GM18861 (cell line): ENCODE data around the gene CRIP3.
"Not testable (repeated sequence)": the region's sequence is repeated elsewhere in the genome, so short reads cannot be mapped to it uniquely, and the experiment has no call there.

ENCODE experiments used
- ATAC-seq: cut with Tn5 transposase; IDR thresholded peaks from one replicate; pipeline ENCODE4 v1.9.1; 2021; ENCODE audit not compliant: unreplicated experiment

CRIP3 gene, protein sequence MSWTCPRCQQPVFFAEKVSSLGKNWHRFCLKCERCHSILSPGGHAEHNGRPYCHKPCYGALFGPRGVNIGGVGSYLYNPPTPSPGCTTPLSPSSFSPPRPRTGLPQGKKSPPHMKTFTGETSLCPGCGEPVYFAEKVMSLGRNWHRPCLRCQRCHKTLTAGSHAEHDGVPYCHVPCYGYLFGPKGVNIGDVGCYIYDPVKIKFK

DNA sequence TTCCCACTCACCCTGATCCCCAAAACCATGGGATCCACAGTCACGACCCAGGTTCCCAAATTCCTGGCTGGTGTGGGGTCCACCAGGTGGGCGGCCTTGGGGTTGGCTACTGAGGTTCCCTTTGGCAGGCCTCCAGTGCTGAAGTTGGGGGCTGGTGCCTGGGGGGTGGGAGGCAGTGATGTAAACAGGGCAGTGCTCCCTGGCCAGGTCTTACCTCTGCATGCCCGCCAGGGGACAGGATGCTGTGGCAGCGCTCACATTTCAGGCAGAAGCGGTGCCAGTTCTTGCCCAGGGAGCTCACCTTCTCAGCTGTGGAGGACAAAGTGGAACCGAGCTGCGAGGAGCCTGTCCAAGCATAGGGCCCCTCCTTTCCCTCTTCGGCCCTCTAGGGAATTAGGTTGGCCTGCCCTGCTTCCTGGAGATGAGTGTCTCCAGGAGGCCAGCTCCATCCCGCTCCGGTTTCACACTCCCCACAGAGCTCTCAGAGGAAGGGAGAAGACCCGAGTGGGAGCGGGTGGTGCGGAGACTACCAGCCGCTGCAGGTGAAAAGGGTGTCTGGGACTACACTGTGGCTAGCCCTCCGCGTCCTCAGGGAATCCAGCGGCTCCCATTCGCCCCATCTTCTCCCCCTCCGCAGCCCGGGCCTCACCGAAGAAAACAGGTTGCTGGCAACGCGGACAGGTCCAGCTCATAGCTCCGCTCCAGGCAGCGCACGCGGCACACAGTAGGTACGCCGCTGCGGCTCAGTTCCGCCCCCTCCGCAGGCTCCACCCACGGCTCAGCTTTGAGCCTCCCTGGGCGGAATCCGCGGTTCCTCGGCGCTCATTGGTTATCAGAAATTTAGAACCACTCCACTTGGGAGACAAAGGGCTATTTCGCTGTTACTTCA is at the start of gene CRIP3:
TSS of gene CRIP3 (minus strand) at position 726 of the 889 bp plus-strand sequence. CDS start at position 692, 34 bp downstream.
- ATAC-seq = no peak

DNA sequence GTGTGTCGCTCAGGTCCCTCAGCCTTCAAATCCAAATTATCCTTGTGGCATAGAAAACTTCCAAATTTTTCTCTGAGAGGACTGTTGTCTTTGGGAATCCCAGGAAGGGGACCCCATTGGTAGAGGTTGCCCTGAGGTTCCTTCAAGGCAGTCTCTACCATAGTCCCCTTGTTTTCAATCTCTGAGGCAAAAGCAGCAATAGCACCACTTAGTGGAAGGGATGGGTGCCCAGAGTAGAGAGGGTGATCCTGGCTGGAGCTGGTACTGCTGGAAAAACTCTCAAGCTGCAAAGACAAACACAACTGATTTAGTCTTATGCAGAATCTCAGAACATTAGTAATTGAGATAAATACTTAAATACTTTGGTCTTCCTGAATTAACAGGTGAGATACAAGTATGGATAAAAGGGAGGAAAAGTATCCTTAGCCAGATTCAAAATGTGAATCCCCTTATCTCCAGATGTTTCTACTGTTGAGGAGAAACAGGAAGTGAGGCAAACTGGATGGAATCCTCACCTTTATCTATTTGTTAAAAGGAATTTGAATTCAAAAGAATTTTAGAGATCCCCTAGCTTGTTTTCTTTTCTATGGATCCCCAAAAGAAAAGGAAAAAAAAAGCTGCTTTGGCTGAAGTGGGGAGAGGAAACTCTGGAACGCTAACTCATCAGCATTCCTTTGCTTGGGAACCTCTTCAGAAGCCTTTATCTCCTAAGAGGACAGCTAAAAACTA is 47.4 kb upstream of the CRIP3 start:
- no peak for ATAC-seq

DNA sequence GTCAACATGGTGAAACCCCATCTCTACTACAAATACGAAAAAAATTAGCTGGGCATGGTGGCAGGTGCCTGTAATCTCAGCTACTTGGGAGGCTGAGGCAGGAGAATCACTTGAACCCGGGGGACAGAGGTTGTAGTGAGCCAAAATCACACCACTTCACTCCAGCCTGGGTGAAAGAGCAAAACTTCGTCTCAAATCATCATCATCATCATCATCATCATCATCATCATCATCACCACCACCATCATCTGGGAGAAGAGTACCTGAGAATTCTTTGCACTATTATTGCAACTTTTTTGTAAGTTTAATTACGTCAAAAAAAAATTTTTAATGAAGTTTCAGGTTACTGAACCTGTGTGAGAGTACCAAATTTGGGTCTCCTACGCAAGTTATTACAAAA is 43.3 kb upstream of the CRIP3 start:
- ATAC-seq = not testable (repeated sequence)

DNA sequence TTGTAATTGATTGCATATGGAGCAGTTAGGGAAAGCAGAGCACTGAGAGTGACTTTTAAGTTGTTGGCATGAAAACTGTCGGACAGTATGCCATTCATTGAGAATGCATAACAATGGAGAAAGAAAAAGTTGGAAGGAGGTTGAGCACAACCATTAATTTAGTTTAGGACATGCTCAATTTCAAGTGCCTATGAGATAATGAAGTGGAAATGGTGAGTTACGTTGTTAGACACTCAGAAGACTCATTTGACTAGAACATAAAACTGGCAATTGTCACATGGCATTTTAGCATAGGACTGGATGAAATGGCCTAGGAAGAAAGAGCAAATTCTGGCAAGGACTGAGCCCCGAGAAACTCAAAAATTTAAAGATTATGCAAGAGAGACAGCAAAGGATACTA is 38.8 kb upstream of the CRIP3 start:
- ATAC-seq = no peak

DNA sequence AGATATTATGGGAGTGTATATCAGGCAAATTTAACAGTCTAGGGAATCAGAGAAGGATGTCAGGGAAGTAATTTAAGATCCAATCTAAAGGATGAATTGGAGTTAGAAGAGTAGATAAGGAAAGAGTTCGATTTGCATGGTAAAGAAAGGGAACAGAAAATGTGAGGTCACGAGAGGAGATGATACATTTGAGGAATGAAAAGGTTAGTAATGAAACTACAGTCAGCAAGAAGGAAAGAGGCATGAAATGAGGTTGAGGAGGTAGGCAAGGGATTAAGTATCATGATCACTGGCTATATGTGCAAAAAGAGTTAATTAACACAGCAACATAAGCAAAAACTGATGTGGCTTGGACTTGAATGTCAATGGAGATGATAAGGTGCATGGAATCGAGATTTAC is 38.4 kb upstream of the CRIP3 start:
- no peak for ATAC-seq

DNA sequence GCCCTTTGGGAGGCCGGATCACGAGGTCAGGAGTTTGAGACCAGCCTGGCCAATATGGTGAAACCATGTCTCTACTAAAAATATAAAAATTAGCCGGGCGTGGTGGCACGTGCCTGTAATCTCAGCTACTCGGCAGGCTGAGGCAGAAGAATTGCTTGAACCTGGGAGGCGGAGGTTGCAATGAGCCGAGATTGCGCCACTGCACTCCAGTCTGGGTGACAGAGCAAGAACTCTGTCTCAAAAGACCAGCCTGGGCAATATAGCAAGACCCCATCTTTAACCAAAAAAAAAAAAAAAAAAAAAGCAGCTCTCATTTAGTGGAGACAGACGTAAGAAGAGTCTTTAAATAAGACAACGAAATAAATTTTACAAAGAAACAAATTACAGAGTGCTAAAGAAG is 37.6 kb upstream of the CRIP3 start:
- not testable (repeated sequence) for ATAC-seq

DNA sequence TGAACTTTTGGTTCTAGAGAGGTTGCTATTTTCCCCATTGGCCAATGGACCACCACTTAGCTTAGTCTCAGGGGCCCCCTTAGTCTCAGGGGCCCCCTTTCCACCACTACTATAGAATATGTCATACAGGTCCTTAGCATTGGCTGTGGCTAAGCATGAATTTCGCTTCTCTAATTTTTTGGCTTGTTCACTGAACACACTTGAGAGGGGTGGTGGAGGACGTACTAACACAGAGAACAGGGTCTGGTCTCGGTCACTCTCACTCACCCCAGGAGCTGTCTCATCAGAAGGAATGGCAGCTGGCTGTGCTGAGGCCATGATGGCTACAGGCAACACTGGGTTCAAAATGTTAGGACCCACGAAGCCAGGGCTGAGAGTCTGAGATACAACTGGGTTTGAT is 30.5 kb upstream of the CRIP3 start:
- ATAC-seq = peak; percentile 66

DNA sequence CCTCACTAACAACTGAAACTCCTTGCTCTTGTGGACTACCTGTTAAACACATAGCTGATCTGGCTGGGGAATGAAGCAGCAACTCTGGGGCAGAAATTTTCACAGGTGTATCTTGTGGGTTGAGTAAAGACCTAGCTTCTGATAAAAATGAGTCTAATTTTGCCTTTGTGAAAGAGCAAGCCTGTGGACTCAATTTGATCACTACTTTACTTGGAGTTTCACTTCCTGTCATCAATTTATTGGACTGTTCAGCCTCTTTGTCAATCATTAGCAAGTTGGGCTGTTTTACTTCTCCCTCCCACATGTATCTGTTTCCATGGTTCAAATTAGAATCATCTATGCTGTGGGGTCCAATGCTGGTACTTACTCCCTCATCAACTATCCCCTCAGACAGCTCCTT is 29.6 kb upstream of the CRIP3 start:
- ATAC-seq = peak; percentile 48

DNA sequence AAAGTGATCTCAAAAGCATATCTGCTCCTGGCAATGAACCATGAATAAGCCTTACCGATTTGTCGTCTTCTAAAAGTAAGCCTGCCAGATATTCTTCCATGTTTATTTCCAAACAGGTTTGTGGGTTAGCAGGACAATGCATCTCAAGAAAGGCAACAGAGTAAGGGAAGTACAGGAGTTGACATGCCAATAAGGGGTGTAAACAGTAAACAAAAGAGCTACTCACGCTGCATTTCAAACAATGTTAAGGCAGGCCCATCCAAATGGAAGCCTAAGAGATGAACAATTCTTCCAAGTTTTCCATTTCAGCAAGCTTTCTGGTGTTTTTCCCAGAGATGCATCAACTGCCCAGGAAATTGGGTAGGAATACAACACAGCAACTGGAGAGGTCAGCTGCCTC is 27.8 kb upstream of the CRIP3 start:
- ATAC-seq = no peak

DNA sequence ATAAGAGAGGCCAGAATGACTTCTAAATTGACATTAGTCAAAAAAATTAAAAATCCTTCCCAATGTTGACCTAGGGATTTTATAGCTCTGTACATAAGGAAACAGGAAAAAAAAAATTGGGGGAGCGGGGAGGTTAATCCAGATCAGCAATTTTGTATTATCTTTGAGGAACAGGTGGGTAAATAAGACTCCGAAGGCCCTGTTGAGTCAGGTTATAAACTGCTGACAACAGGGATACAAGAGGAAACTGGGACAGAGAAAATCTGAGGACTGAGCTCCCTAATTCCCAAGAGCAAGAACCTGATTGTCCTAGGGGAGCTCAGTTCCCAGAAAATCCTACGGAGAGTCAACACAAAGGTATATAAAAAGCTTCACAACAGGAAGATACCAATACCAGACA is 26.8 kb upstream of the CRIP3 start:
- ATAC-seq = no peak

DNA sequence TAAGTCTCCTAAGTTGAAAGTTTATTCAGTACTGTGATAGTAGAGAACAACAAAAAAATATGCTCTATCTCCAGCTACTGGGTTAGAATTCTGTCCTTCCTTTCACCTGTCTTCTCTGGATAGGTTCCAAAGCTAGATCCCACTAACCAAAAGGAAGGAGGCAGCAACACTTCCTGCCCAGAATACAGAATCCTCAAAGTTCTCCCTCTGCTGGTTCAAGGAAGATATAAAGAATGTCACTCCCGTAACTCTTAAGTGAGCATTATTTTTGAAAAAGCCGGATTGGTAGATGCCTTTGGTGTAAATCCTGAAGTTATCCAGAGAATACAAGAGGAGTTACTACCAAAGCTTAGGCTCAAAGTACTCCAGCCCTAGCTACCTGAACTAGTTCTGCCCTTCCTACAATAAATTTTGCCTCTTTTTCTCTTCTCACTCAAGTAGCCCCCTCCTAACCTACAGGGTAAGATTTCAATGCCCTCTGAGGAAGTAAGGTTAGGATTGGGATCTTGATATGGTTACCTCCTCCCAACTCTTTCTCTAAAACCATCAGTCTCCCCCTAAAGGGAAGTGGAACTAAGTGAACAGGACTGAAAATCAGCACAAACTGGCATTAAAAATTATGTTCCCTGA is 26.0 kb upstream of the CRIP3 start:
- ATAC-seq = no peak

DNA sequence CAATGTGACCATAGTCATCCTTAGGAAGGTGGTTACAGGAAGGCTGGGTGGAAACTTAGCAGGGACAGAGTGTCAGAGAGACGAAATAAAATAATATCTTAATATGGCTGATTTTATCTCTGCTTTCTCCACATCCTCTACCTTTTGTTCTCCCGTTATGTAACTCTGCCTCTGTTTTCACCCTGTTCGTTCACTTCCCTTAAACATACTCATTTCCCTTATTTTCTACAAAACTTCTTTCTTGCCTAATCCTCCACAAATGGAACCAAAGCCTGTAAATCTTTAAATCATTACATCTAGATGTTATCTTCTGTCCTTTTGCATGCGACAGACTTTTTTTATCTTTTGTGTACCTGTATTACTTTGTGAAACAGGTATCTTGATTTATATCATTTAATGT is 23.3 kb upstream of the CRIP3 start:
- no peak for ATAC-seq

DNA sequence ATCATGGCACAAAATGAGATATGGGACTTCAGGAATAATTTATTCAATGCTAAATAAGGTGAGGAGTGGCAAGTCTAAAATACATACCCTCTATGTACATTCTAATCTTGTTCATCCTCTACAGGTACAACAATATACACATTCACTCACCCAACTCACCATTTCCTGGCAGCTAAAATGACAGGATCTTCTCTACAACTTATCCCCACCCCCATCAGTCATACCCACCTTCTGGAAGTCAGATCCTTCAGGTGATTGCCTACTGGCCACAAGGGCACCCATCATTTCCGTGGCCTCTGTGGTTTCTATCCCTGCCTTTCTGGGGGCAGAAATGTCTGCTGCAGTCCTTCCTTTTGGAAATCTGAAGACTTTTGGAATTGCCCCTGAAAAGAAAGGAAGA is 22.8 kb upstream of the CRIP3 start:
- ATAC-seq = no peak

DNA sequence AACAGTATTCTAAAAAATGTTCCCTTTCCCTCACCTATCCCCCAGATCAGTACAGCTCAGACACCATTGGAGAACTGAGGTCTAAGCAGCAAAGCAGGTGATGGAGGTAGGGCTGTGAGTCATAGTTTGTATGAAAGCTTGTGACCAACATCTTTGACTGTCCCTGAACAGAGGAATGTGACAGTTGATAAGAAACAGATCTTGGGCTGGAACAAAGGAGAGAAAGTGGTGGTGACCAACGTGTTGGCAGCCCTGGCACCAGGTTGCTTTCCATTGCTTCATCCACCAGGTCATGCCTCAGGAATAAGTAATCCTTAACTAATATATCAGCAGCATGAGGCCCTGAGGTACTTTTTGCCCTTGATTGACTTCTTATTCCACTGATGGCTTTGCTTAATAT is 19.9 kb upstream of the CRIP3 start:
- ATAC-seq = no peak

DNA sequence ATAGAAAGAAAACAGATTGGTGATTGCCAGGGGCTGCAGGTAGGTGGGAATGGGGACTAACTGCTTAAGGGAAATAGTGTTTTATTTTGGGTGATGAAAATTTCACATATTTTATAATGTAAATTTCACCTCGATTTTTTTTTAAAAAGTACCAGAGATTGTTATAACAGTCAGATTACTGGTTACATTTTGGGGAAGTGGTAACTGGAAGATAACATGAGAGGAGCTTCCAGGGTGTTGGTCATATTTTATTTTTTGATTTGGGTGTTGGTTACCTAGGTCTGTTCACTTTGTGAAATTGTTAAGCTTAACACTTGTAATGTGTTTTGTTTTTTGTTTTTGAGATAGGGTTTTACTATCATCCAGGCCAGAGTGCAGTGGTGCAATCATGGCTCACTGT is 17.2 kb upstream of the CRIP3 start:
- ATAC-seq = no peak

DNA sequence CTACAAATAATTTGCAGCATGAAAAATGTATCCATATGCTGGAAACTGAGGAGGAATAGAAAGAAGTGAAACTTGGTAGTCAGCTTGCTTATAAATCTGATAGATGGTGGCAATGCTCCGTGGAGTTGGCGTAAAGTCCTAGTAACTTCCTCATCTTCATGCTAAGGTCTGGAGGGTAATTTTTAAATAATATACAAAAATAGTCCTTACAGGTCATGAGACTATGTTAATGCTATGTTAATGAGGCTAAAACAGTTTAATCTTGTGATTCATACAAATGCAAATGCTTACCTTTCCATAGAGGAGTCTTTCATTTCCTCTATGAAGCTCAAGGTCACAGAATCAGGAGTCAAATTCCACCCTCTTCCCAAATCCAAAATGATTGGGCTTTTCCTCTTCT is 9.4 kb upstream of the CRIP3 start:
- ATAC-seq = no peak

DNA sequence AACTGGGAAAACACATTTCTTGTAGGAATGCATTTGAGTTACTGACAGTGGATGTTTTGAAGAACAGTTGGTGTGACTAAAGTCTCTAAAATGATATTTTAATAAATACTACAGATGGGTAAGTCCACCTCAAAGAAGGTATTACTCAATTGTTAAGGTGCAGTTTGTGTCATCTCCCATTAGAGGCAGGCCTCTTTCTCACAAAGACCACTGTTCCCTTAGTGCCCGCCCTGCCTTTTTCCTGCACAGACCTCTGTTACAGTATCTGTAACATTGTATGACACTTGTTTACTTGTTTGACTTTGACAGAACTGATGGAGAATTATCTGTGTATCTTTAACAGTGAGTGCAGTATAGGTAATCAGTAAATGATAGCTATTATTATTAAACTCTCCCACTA is 5.2 kb upstream of the CRIP3 start:
- ATAC-seq = no peak

DNA sequence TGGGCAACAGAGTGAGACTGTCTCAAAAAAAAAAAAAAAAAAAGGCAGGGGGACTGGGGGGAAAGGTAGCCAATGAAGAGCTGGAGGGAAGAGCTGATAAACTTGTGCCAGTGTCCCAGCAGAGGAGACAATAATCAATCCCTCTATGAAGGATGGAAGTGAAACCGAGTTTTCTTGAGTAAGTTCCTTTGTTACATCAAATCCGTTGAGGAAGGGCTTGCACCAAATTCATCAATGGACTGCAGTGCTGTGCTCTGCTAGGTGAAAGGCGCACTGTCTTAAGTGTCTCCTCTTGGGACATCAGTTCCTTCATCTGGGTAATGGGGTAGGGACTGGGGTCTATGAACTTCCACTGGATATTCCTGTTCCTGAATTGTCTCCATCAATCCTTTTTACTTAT is 3.0 kb upstream of the CRIP3 start:
- ATAC-seq = no peak

DNA sequence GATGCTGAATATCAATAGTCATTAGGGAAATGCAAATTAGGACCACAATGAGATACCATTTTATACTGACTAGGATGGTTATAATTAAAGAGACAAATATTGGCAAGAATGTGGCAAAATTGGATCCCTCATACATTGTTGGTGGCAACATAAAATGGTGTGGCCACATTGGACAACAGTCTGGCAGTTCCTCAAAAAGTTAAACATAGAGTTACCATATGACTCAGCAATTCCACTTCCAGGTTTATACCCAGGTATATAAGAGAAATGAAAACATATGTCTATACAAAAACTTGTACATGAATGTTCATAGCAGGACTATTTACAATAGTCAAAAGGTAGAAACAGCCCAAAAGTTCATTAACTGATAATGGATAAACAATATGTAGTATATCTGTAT is 2.0 kb upstream of the CRIP3 start:
- ATAC-seq = no peak

DNA sequence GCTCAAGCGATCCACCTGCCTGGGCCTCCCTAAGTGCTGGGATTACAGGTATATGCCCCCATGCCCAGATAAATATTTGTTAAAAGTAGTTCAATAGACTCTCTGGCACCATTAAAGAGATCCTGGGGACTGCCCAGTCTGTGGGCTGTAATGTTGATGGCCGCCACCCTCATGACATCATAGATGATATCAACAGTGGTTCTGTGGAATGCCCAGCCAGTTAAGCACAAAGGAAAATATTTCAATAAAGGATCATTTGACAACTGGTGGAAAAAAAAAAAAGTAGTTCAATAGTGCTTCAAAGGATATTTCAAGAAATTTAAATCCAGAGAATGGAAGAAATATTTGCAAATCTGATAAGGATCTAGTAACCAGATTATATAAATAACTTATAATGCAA is 1.5 kb upstream of the CRIP3 start:
- no peak for ATAC-seq

DNA sequence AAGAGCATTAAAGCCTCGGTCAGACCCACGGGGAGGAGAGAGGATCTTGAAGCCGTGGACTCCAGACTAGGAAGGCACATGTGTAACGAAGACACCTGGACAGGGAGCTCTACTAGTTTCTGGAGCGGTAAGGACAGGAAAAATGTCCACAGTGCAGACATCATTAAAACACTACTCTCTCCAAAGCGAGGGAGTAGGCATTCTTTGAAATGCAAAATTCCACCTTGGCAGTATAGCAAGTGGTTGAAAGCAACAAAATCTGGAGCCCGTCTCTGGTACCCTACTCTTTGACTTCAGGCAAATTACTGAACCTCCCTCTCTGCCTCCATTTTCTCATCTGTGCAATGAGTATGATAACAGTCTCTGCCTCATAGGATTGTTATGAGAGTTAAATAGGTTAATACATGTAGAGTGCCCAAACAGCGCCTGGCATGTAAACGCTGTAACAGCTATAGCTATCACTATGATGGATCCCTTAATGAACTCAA is 408 bp upstream of the CRIP3 start:
- no peak for ATAC-seq
